ENCODE data around the gene CEP85. TPM values are rescaled to one million over a fixed set of nuclear protein-coding genes. Genes with fewer than 3 reads are reported as not detected.

The CEP85 gene, protein sequence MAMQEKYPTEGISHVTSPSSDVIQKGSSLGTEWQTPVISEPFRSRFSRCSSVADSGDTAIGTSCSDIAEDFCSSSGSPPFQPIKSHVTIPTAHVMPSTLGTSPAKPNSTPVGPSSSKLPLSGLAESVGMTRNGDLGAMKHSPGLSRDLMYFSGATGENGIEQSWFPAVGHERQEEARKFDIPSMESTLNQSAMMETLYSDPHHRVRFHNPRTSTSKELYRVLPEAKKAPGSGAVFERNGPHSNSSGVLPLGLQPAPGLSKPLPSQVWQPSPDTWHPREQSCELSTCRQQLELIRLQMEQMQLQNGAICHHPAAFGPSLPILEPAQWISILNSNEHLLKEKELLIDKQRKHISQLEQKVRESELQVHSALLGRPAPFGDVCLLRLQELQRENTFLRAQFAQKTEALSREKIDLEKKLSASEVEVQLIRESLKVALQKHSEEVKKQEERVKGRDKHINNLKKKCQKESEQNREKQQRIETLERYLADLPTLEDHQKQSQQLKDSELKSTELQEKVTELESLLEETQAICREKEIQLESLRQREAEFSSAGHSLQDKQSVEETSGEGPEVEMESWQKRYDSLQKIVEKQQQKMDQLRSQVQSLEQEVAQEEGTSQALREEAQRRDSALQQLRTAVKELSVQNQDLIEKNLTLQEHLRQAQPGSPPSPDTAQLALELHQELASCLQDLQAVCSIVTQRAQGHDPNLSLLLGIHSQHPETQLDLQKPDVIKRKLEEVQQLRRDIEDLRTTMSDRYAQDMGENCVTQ
- total RNA-seq, result 9.3 and 14.6 TPM in 2 replicates

DNA sequence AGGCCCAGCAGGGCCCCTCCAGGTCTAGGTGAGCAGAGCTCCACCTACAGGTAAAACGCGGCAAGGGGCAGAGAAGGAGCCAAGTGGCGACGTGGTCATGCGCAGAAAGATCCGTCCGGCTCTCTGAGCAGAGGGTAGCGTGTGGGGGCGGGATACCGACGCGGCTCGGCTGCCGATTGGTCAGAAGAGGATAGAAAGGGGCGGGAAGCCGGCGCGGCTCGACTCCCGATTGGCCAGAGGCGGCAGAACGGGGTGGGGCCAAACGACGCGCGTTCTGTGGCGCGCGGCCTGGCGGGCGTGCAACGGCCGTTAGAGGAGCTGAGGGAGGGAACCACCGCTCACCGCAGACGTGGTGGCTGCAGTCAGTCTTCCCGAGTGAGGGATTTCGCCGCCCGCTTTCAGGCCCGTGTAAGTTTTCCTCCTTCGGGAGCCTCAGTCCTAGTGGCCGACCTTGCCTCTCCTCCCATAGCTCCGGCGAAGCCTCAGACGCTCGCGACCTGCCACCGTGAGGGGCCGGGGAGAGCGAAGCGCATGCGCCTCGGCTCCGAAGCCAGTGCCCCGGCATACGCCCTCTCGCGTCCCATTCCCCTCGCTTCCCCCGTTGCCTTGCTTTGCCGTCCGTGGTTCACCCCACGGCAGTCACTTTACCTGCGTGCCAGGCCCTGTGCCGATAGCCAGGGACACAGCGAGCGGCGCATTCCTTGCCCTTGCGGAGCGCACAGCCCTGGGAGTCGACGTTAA, at the start of gene CEP85:
Gene CEP85, plus strand, starts transcription at position 298 of the 741 bp plus-strand sequence. CDS start 5,584 bp downstream, outside the sequence.

DNA sequence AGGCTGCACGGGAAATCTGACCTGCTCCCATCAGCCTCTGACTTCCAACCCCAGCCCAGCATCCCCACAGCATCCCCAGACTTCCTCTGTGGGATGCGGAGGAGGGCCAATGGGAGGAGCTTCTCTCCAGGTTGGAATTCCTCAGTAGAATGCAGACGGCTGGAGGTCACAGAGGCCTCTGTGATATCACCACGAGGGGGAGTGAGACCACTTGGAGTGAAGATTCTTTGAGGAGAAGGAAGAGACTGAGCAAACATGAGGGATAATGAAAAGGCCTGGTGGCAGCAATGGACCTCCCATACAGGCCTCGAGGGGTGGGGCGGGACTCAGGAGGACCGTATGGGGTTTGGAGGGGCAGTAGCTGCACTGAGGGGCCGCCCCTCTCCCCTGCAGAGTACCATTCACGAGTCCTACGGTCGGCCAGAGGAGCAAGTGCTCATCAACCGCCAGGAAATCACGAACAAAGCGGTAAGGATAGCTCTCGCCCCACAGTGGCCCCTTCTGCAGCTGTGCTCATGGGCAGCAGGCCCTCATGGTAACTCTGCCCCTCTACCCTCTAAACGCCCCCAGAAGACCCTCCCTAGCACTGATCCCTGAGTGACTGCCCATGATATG, 43.5 kb upstream of the CEP85 start, which contains the start of gene CATSPER4:
Gene CATSPER4, plus strand, starts transcription at position 230 of the 615 bp plus-strand sequence. Its CDS starts 26 bp downstream, at position 256.

DNA sequence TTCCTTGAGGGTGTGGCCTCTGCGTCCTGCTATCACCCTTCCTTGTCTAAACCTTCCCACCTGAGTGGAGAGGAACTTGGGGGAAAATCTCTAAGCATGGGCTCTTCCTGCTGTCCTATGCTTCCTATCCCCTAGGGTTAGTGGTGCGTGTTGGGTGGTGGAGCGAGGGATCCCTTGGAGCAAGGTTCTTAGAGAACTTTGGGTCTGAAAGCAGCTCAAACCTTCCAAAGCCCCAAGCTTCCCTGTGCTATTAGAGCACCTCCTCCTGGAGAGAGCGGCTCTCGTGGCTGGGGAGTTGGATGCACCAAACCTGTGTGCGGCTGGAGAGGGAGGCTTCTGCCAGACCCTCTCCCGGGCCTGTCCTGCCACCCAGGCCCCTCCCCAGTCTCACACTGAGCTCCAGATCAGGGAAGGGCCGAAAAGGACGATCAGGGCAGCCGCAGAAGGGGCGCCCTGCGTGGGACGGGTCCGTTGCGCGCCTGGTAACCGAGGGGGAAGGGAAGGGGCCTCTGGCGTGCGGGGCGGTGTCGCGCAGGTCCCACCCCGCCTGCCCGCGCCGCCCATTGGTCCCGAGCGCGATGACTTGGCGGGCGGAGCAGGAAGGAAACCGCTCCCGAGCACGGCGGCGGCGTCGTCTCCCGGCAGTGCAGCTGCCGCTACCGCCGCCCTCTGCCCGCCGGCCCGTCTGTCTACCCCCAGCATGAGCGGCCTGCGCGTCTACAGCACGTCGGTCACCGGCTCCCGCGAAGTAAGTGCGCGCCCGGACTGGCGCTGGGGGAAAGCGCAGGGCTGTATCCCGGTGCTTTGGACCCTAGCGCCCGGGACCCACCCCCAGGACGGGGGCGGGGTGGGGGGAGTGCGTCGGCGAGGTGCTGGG, 45.7 kb downstream of the CEP85 start, which contains the start of gene SH3BGRL3:
Gene SH3BGRL3, plus strand, starts transcription at position 631 of the 877 bp plus-strand sequence. Its CDS starts 70 bp downstream, at position 701.

DNA sequence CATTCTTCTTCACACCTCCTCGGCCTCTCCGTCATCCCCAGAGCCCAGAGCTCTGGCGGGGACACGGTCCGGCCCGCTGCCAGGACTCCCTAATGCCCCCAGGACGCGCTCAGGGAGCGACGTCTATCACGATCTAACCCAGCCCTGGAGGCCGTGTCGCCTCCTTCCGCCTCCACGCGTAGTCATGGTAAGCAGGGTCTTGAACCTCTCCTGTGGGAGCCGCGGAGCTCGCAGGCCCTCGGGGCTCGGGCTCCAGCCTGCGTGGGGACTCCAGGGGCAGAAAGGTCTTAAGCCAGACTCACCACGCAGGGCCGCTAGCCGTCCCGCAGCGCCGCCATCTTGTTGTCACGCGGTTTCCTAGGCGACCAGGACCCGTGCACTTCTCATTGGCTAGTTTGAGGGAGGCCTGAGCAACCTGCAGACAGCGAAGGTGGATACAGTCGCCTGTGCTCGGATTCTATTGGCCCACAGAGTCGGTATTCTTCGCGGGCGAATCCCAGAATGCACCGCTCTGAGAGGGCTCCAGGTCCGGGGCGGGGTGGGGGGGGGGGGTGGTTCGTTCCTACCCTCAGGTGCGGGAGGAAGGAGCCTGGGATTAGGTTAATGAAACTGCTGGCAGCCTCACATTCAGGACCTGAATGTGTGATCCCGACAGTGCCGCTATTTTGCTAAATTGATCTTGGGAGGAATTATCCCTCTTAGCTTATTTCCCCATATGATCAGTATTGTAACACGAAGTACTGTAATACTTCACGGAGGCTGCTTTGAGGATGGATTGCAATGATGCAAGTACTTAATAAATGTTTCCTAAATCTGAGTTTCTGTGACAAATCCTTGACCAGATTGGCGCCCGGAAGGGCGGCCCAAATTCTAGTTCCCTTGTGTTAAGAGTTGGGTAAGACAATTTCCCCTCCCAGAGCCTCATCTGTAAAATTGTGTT, 72.6 kb downstream of the CEP85 start, which contains the start of gene UBXN11:
Gene UBXN11, minus strand, starts transcription at position 347 of the 940 bp plus-strand sequence. CDS start 3,753 bp downstream, outside the sequence.

DNA sequence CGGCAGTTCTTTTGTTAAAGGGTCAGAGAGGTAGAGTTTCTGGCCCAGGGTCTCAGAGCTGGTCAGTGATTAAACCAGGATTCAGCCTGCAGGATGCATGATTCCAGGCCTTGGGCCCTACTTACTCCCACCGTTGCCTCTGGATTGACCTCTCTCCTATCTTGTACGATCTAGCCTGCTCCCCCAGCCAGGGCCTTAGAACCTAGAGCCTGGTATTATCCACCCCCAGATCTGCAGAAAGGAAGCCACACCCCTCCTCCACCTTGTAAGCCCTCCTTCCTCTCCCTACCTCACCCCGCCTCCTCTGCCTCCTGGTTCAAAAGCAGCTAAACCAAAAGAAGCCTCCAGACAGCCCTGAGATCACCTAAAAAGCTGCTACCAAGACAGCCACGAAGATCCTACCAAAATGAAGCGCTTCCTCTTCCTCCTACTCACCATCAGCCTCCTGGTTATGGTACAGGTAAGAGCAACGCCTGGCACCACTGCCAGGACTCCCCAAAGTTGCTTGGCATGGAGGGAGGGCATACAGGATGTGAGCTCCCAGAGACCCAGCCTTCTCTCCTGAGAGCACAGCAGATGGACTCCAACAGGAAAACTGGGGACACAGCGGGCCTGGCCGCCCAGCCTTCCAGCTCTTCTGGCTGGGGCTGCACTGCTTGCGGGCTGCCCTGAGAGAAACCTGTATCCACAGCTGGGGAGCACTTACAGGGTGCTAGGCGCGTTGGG, 83.8 kb downstream of the CEP85 start, which contains the start of gene CD52:
Gene CD52, plus strand, starts transcription at position 347 of the 726 bp plus-strand sequence. Its CDS starts 60 bp downstream, at position 407.

Other genes with a start within 250 kb of the CEP85 start
- 7.8 and 10.5 TPM in 2 replicates for gene PAFAH2, start 236.1 kb upstream of the CEP85 start, total RNA-seq
- not detected in 2 replicates for gene EXTL1, start 212.4 kb upstream of the CEP85 start, total RNA-seq
- not detected in 2 replicates for gene SLC30A2, start 188.1 kb upstream of the CEP85 start, total RNA-seq
- gene TRIM63, start 166.6 kb upstream of the CEP85 start, total RNA-seq, result not detected in 2 replicates
- gene PDIK1L, start 122.4 kb upstream of the CEP85 start, total RNA-seq, result 1.5 and 1.6 TPM in 2 replicates
- not detected in 2 replicates for gene FAM110D, start 75.1 kb upstream of the CEP85 start, total RNA-seq
- gene C1orf232, start 65.2 kb upstream of the CEP85 start, total RNA-seq, result not detected in 2 replicates
- gene ZNF593, start 64.3 kb upstream of the CEP85 start, total RNA-seq, result 55.7 and 57.6 TPM in 2 replicates
- gene ZNF593OS, start 62.4 kb upstream of the CEP85 start, total RNA-seq, result not detected in 2 replicates
- gene CNKSR1, start 56.7 kb upstream of the CEP85 start, total RNA-seq, result 12.1 and 14.1 TPM in 2 replicates
- gene CATSPER4, start 43.6 kb upstream of the CEP85 start, total RNA-seq, result not detected in 2 replicates
- gene SH3BGRL3, start 45.9 kb downstream of the CEP85 start, total RNA-seq, result 155 and 186 TPM in 2 replicates
- gene UBXN11, start 72.4 kb downstream of the CEP85 start, total RNA-seq, result 1.4 and 2.9 TPM in 2 replicates
- 0.55 TPM in 1 of 2 replicates, not detected in the other for gene CD52, start 83.8 kb downstream of the CEP85 start, total RNA-seq
- gene CRYBG2, start 119.9 kb downstream of the CEP85 start, total RNA-seq, result 3.3 and 3.9 TPM in 2 replicates
- not detected in 2 replicates for gene ZNF683, start 138.6 kb downstream of the CEP85 start, total RNA-seq
- not detected in 2 replicates for gene LIN28A, start 176.6 kb downstream of the CEP85 start, total RNA-seq
- gene DHDDS, start 198.1 kb downstream of the CEP85 start, total RNA-seq, result 33.2 and 55.4 TPM in 2 replicates
- 268 and 569 TPM in 2 replicates for gene HMGN2, start 238.2 kb downstream of the CEP85 start, total RNA-seq